Measurements from ENCODE around the gene ERI3.

ERI3 gene

GRCh38 chr1:44262414-44262813 lies 92.6 kb downstream of the ERI3 start:
- DNase-seq (ENCODE audit: low read depth in 2 of 2) = no peak

- DNase-seq (ENCODE audit: low read depth in 2 of 2) = no peak
Measured at GRCh38 chr1:44261962-44262361, 93.1 kb downstream of the ERI3 start.

- DNase-seq (ENCODE audit: low read depth in 2 of 2) = no peak
Measured at GRCh38 chr1:44261171-44261817, 93.8 kb downstream of the ERI3 start.

DNA sequence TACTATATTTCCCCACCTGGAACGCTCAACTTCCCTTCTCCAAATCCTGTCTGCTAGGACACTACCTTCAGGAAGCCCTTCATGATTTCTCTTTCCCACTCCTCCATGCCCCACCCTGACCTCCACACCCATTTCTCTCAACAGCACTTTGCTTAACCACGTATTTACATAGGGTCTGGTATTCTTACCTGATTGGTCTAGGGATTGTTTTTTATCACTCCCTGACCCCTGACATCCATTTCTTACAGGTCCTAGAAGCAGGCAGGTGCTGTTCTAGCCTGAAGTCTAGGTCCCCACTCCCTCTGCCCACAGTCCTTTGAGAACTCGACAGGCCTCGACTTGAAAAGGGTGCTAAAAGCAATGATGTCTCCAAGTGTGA lies 94.3 kb downstream of the ERI3 start:
- DNase-seq (ENCODE audit: low read depth in 2 of 2) = no peak

DNA sequence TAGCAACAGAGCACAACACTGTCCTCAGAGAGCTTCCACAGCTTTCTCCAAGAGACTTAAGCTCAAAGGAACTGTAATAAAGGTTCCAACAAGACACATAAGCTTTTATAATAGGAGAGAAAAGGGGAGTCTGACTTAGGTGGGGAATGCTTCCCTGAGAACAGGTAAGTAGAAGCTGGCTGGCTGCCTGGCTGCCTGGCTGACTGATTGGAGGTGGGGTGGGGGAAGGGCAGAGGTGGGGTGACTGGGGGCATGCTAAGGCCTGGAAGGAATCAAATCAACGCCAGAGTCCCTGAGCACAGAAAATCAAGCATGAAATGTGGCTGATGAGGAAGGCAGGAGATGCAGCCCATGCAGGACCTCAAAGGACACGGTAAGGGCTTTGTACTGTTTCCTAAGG lies 96.0 kb downstream of the ERI3 start:
- no peak for DNase-seq (ENCODE audit: low read depth in 2 of 2)

GRCh38 chr1:44256762-44257554 lies 98.1 kb downstream of the ERI3 start:
- no peak for DNase-seq (ENCODE audit: low read depth in 2 of 2)

GRCh38 chr1:44254392-44254910 lies 100.6 kb downstream of the ERI3 start:
- DNase-seq (ENCODE audit: low read depth in 2 of 2) = no peak

GRCh38 chr1:44251989-44252671 lies 102.9 kb downstream of the ERI3 start:
- DNase-seq (ENCODE audit: low read depth in 2 of 2) = no peak

GRCh38 chr1:44251486-44251885 lies 103.6 kb downstream of the ERI3 start:
- no peak for DNase-seq (ENCODE audit: low read depth in 2 of 2)

GRCh38 chr1:44250068-44250781 lies 104.8 kb downstream of the ERI3 start:
- DNase-seq (ENCODE audit: low read depth in 2 of 2) = no peak

DNA sequence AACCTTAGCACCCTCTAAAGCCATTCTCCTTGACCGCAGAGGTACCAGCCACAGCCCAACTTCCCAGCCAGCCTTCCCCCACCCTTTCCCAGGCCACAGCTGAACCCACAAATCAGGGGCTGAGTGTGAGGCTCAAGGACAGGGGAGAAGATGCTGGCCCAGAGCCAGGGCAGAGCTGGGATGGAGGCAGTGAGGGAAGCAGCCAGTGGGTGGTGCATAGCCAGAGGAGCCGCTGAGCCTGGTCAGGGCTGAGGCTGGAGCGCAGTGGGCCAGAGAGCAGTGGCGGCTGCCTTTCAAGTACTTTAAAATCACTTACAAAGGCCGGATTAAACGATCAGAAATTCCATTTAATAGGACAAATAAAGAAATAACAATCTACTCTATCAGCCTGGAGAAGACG lies 105.5 kb downstream of the ERI3 start:
- no peak for DNase-seq (ENCODE audit: low read depth in 2 of 2)

GRCh38 chr1:44246806-44247205 lies 108.3 kb downstream of the ERI3 start:
- DNase-seq (ENCODE audit: low read depth in 2 of 2) = no peak

- no peak for DNase-seq (ENCODE audit: low read depth in 2 of 2)
Measured at GRCh38 chr1:44244986-44245385, 110.1 kb downstream of the ERI3 start.

GRCh38 chr1:44243782-44244495 lies 111.1 kb downstream of the ERI3 start:
- DNase-seq (ENCODE audit: low read depth in 2 of 2) = no peak

DNA sequence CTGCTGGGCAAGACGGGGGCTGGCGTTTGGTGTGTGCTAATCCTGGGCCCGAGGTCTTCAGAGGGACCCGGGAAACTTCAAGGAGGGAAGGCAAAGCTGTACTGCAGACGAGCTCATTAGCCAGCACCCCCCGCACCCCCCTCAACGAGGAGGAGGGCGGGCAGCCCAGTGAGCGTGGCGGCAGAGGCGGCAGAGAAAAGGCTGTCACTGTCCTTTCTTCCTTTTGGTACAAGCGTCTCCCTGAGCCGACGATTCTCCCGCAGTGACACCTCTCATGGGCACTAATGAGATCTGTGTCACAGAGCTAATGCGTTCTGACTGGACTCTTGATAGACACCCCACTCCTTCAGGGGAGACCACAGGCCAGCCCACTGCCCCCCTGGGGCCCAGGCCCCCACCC lies 112.3 kb downstream of the ERI3 start:
- DNase-seq (ENCODE audit: low read depth in 2 of 2) = no peak

DNA sequence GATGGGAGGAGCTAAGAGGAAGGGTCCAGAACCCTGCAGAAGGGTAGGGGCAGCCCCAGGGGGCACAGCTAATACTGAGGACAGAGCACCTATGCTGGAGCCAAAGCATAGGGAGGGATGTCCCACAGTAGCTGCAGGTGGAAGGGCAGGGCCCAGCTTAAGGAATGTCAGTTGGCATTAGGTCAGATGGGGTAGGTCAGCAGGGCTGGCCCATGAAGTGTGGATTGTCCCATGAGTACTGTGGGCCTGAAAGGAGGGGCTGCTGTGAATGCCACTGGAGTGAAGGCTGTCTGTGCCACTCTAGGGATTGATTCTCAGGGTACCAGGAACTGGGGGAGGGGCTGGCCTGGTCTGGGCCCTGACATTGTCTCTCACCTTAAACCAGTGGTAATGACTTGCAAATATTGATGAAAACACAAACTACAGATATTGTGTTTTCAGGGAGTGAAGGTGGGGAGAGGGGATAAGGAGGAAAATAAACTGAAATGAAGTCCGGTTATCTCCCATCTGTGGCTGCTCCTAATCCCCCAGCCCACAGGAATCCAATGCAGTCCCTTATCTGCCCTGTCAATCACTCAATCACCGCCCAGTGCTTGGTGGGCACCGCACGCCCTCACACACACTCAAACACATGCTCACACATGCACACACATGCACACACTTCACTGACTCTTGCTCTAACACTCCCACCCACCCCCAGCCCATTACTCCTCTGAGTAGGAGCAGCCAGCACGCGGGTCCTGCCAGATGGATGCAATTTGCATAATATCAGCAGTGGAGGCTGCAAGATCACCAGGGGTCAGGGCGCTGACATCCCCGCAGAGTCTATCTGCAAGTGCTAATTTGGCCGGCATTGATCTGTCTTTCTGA lies 114.0 kb downstream of the ERI3 start:
- DNase-seq (ENCODE audit: low read depth in 2 of 2) = no peak

GRCh38 chr1:44239961-44240371 lies 115.1 kb downstream of the ERI3 start:
- no peak for DNase-seq (ENCODE audit: low read depth in 2 of 2)

- no peak for DNase-seq (ENCODE audit: low read depth in 2 of 2)
Measured at GRCh38 chr1:44239331-44239960, 115.6 kb downstream of the ERI3 start.

DNA sequence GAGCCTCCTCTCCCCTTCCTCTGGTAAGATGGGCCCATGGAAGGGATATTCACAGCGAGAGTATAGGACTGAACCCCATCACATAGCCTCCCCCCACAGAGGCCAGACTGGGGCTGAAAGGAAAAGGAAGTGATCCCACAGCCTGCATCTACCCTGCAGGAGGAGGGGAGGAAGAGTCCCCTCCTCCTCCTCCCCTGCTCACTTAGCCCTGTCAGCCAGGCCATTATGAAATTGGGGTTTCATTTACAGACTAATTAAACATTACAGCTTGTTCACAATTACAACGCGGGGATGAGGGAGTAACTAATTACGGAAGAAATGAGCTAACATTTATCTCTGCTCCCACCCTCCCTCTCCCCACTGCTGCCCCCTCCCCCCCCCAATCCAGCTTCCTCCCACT lies 116.4 kb downstream of the ERI3 start:
- no peak for DNase-seq (ENCODE audit: low read depth in 2 of 2)

Data from stimulated activated CD8-positive, alpha-beta memory T cell treated with anti-CD3 and anti-CD28 coated beads, Interleukin-15, amount 100 ng/mL, for 4 hours (primary cell).